GM21786 (cell line): Measurements from ENCODE around the gene C10orf71.

ENCODE experiments used
- ATAC-seq: cut with Tn5 transposase; IDR thresholded peaks from one replicate; pipeline ENCODE4 v1.9.1; 2021; ENCODE audit not compliant: unreplicated experiment

Gene C10orf71

DNA sequence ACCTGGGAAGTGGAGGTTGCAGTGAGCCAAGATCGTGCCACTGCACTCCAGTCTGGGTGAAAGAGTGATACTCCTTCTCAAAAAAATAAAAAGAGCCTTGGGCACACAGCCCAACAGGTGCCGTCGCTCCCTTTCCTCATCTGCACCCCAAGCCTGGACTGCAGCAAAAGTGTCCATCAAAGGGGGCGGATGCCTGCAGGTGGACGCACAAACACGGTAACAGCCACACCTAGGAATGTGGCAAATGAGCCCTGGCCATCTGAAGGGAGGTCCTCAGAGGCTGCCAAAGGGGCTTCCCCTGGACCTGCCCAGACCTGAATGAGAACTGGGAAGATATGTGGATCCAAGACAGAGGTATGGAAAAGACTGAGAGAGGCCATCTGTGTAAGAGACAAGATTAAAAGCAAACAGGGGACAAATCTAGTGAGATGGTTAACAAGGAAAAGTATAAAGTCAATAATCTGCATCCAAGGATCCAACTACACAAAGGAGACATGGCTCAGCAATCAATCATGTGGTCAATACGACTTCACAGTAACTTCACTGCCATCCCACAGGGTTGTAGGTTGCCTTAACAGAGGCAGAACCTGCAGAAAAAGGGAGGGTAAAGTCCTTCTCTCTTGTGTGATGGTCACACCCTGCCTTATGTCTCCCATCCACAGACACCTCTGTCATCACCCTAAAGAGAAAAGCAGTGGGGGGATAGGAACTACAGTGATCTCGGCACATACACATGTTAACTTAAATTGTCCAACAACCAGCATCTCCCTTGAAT lies 71.5 kb downstream of the C10orf71 start:
- ATAC-seq, result no peak

GRCh38 chr10:49371967-49372366 lies 73.0 kb downstream of the C10orf71 start:
- no peak for ATAC-seq

DNA sequence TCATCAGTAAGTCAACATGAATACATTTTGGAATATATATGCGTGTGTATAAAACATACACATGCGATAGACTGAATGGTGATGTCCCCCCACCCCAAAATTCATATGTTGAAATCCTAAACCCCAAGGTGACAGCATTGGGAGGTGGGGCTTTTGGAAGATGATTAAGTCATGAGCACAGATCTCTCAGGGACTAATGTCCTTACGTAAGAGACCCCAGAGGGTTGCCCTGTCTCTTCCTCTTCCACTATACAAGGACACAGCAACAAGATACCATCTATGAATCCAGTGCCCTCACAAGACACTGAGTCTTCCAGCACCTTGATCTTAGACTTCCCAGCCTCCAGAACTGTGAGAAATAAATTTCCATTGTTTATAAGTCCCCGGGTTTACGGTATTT lies 74.4 kb downstream of the C10orf71 start:
- ATAC-seq, result no peak

GRCh38 chr10:49374740-49375139 lies 75.8 kb downstream of the C10orf71 start:
- ATAC-seq, result no peak

- ATAC-seq, result no peak
Observed at GRCh38 chr10:49375611-49376010, 76.6 kb downstream of the C10orf71 start.
